Endothelial cell of umbilical vein (primary cell): ENCODE results near the gene ZFAND6. TPM values are rescaled to one million over a fixed set of nuclear protein-coding genes. Genes with fewer than 3 reads are reported as not detected.

Source experiments
- BruUV-seq: library from RNA; stranded (reverse); fragments of 400-500 nt; replicated peaks from 2 replicates; lab custom pipeline; 2021; lab: Mats Ljungman, UMichigan
- CTCF ChIA-PET: fragments of 300-600, 350-600 bp; sonication (Branson Sonifier 250); formaldehyde crosslinking; loops from one replicate; lab custom pipeline; 2021; ENCODE audit warnings: antibody characterized with exemption, inconsistent platforms; lab: Charles Lee
- POLR2A ChIA-PET: fragments of 300-600, 350-600 bp; sonication (Branson Sonifier 250); formaldehyde crosslinking; loops from one replicate; lab custom pipeline; 2021; ENCODE audit warnings: antibody characterized with exemption, inconsistent platforms; lab: Charles Lee
- DNase-seq: peaks from one replicate; pipeline ENCODE4 v3.0.0-alpha.2; 2011; ENCODE audit warnings: low read depth, low spot score
- FAIRE-seq: peaks from 2 replicates; lab custom pipeline; 2011; peaks lifted over from hg19 to GRCh38; lab: Jason Lieb, UNC
- H2AFZ ChIP-seq: 2 replicates; pipeline ENCODE4 v1.6.0; 2012; ENCODE audit warnings: low read depth, low read length, control low read depth, inconsistent platforms
- H3K27ac ChIP-seq: 2 replicates; pipeline ENCODE4 v1.5.1; 2011; ENCODE audit warnings: low read depth, mild to moderate bottlenecking, control low read depth, low read length, moderate library complexity; ENCODE audit not compliant: insufficient read depth
- H3K27me3 ChIP-seq, 2 experiments: 2 replicates each; pipeline versions ENCODE4 v1.6.0 to v1.6.1; 2011; ENCODE audit warnings: low read length in 2 of 2, mixed read lengths in 1 of 2; ENCODE audit not compliant: control insufficient read depth in 2 of 2, insufficient read depth in 2 of 2
- H3K36me3 ChIP-seq, 2 experiments: 2 replicates in 1 of 2; 3 replicates in 1 of 2; pipeline ENCODE4 v1.5.1; 2011; ENCODE audit warnings: low read length in 2 of 2, mild to moderate bottlenecking in 1 of 2, moderate library complexity in 1 of 2; ENCODE audit not compliant: control insufficient read depth in 2 of 2, insufficient read depth in 2 of 2; ENCODE audit errors: extremely low read depth in 1 of 2
- H3K4me1 ChIP-seq: 3 replicates; pipeline ENCODE4 v1.5.1; 2011; ENCODE audit warnings: mild to moderate bottlenecking, low read length; ENCODE audit not compliant: control insufficient read depth, insufficient read depth; ENCODE audit errors: extremely low read depth
- H3K4me2 ChIP-seq: 2 replicates; pipeline ENCODE4 v1.6.1; 2011; ENCODE audit warnings: low read length, control low read depth, mixed read lengths; ENCODE audit not compliant: insufficient read depth
- H3K4me3 ChIP-seq, 3 experiments: fragments of 200-600 bp in 1 of 3; sonication (generic), shearing (Covaris generic) in 1 of 3; replicated peaks in 1 of 3; 2 replicates each; pipeline ENCODE4 v1.5.1; 2011 to 2016; ENCODE audit warnings: control low read depth in 3 of 3, low read length in 3 of 3, mild to moderate bottlenecking in 2 of 3, inconsistent platforms in 1 of 3, low read depth in 1 of 3, moderate library complexity in 1 of 3; ENCODE audit not compliant: insufficient read depth in 1 of 3
- H3K79me2 ChIP-seq: 2 replicates; pipeline ENCODE4 v1.6.0; 2012; ENCODE audit warnings: low read length, inconsistent platforms; ENCODE audit not compliant: control insufficient read depth, insufficient read depth
- H3K9ac ChIP-seq: replicated peaks from 2 replicates; pipeline ENCODE3; 2011; ENCODE audit warnings: low read length, control low read depth; ENCODE audit not compliant: insufficient read depth; ENCODE audit errors: extremely low read depth
- H3K9me1 ChIP-seq: replicated peaks from 3 replicates; pipeline ENCODE4 v1.6.0; 2011; ENCODE audit warnings: mild to moderate bottlenecking, low read length; ENCODE audit not compliant: control insufficient read depth, insufficient read depth; ENCODE audit errors: extremely low read depth
- H3K9me3 ChIP-seq: replicated peaks from 2 replicates; pipeline ENCODE4 v1.5.1; 2012; ENCODE audit warnings: low read length, inconsistent platforms; ENCODE audit not compliant: control insufficient read depth, insufficient read depth
- H4K20me1 ChIP-seq: replicated peaks from 2 replicates; pipeline ENCODE3; 2011; ENCODE audit warnings: mild to moderate bottlenecking, low read length; ENCODE audit not compliant: control insufficient read depth, insufficient read depth; ENCODE audit errors: extremely low read depth
- CTCF ChIP-seq, 2 donors: IDR thresholded peaks; 1 replicate in 1 of 2; 2 replicates in 1 of 2; pipeline ENCODE4 v1.5.1; 2011; ENCODE audit warnings: low read length in 2 of 2, mild to moderate bottlenecking in 2 of 2, moderate library complexity in 2 of 2, control low read depth in 1 of 2, inconsistent platforms in 1 of 2, low read depth in 1 of 2; ENCODE audit not compliant: insufficient read depth in 1 of 2; ENCODE audit errors: extremely low read depth in 1 of 2
- EZH2 ChIP-seq: IDR thresholded peaks from 2 replicates; pipeline ENCODE4 v1.6.1; 2012; ENCODE audit warnings: borderline replicate concordance, low read depth, mild to moderate bottlenecking, moderate library complexity, low read length, inconsistent platforms; ENCODE audit not compliant: severe bottlenecking
- FOS ChIP-seq: IDR thresholded peaks from 2 replicates; pipeline ENCODE4 v1.6.1; 2011; ENCODE audit warnings: mild to moderate bottlenecking, low read length, moderate library complexity, borderline replicate concordance; ENCODE audit not compliant: insufficient read depth
- GATA2 ChIP-seq: IDR thresholded peaks from 2 replicates; pipeline ENCODE4 v1.7.0; 2011; ENCODE audit warnings: low read depth, mild to moderate bottlenecking, moderate library complexity, mixed read lengths, low read length; ENCODE audit not compliant: insufficient read length, insufficient read depth
- JUN ChIP-seq: IDR thresholded peaks from 2 replicates; pipeline ENCODE4 v1.6.1; 2011; ENCODE audit warnings: borderline replicate concordance, low read depth; ENCODE audit not compliant: insufficient read length, insufficient read depth
- MYC ChIP-seq: IDR thresholded peaks from one replicate; pipeline ENCODE4 v1.6.1; 2011; ENCODE audit warnings: mild to moderate bottlenecking, low read depth, low read length
- POLR2A ChIP-seq: IDR thresholded peaks from 2 replicates; pipeline ENCODE4 v1.6.1; 2012; ENCODE audit warnings: low read depth, mild to moderate bottlenecking, control low read depth, low read length
- POLR2AphosphoS5 ChIP-seq: IDR thresholded peaks from 2 replicates; pipeline ENCODE4 v1.6.1; 2012; ENCODE audit warnings: low read depth, mild to moderate bottlenecking, control low read depth, low read length, moderate library complexity; ENCODE audit not compliant: insufficient read depth
- dilution Hi-C: fragments of 300-500 bp; cut with MboI; formaldehyde crosslinking; loops from one replicate; pipeline ENCODE4 v1.15.0; 2019; ENCODE audit warnings: low sequenced_read_pairs; ENCODE audit not compliant: extremely low pct_ligation_motif_present
- intact Hi-C: fragments of 100-400 bp; cut with micrococcal nuclease; formaldehyde crosslinking; loops from one replicate; pipeline ENCODE4 v1.10.0; 2022
- polyA plus RNA-seq, 4 experiments: library from polyadenylated mRNA; depleted of rRNA in 3 of 4; stranded (reverse) in 3 of 4; unstranded in 1 of 4; fragments of >200 nt; gene quantifications; 2 replicates each; pipeline versions ENCODE4 v1.2.1 to v1.2.3, GENCODE V29; 2011 to 2012; ENCODE audit warnings: missing spikeins in 1 of 4
- total RNA-seq: library from RNA; stranded (reverse); gene quantifications from 2 replicates; pipeline ENCODE4 v1.2.3, GENCODE V29; 2021
- TF ChIP-seq, protein P1 (sequence below): IDR thresholded peaks from 2 replicates; pipeline ENCODE4 v1.6.1; 2011; ENCODE audit not compliant: insufficient read depth, insufficient read length

Gene ZFAND6
- total and polyA plus RNA-seq, 2 donors (not counting 3 experiments of a cell fraction or from before 2014, with no cell fraction given) = 50.3 to 97.9 TPM

GRCh38 chr15:80066912-80067311 lies 7.4 kb downstream of the ZFAND6 start:
- dilution Hi-C loops (no loop called here), intact Hi-C loops (no loop called here)
- Histone ChIP-seq H3K79me2 (peaks cover 93% of the 10 kb centered on the region), H3K9ac (no peak overlapping the region), H3K4me1 (peaks cover 3% of the 10 kb centered on the region), H3K4me3 (no peak overlapping the region), H3K27me3 (no peaks in the 10 kb centered on the region), H3K9me1 (no peaks in the 10 kb centered on the region), H3K9me3 (no peaks in the 10 kb centered on the region), H3K27ac (no peak overlapping the region), H3K4me2 (no peak overlapping the region), H3K36me3 (no peaks in the 10 kb centered on the region), H2AFZ (no peak overlapping the region), H4K20me1 (peaks cover 7% of the 10 kb centered on the region)
- ChIA-PET CTCF (interaction anchor here (0.7 kb wide), 1 partner anchor 27 kb away, joined by 3 read pairs; no protein-coding TSS in a partner anchor), POLR2A (no interaction called here)
- BruUV-seq = no TSS peak
- TF ChIP-seq EZH2 (no peak), JUN (no peak), CTCF (IDR thresholded peaks at IDR 0.05; ENCODE audit: extremely low read depth in 1 of 2, insufficient read depth in 1 of 2, low read depth in 1 of 2, low read length in 2 of 2) (no peak), POLR2AphosphoS5 (no peak), MYC (no peak), FOS (no peak), GATA2 (no peak), POLR2A (no peak)
- TF ChIP-seq, protein P1, sequence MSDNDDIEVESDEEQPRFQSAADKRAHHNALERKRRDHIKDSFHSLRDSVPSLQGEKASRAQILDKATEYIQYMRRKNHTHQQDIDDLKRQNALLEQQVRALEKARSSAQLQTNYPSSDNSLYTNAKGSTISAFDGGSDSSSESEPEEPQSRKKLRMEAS = no peak
- FAIRE-seq (no peak), DNase-seq (no peak)
